ENCODE data around the gene NEK6. TPM values are rescaled to one million over a fixed set of nuclear protein-coding genes. Genes with fewer than 3 reads are reported as not detected.

NEK6 gene
- total RNA-seq, 2 experiments from 2014 or later: 7.0 to 8.0 TPM

- no peak for DNase-seq
- no peak overlapping the region for H3K27ac Mint-ChIP-seq
- CTCF ChIA-PET: interaction anchor here (0.6 kb wide), 1 partner anchor 225 kb away, joined by 3 read pairs; no protein-coding TSS in a partner anchor
Observed at GRCh38 chr9:124351672-124352468, 94.1 kb downstream of the NEK6 start.

GRCh38 chr9:124352616-124353015 is 94.9 kb downstream of the NEK6 start:
- POLR2A ChIA-PET: no interaction called here
- Mint-ChIP-seq H3K27ac (peak overlapping the region; percentile 72), H3K27me3 (no peaks in the 10 kb centered on the region), H3K9me3 (no peaks in the 10 kb centered on the region), H3K36me3 (ENCODE audit: low read depth) (peaks cover 17% of the 10 kb centered on the region), H3K4me1 (peaks cover 13% of the 10 kb centered on the region), H3K4me3 (no peak overlapping the region)
- CTCF ChIA-PET: interaction anchor here (0.6 kb wide), 1 partner anchor 225 kb away, joined by 3 read pairs; no protein-coding TSS in a partner anchor
- no peak for DNase-seq

More at GRCh38 chr9:124351672-124352468, 94.1 kb downstream of the NEK6 start:
- Mint-ChIP-seq H3K4me3 (no peak overlapping the region), H3K36me3 (ENCODE audit: low read depth) (peaks cover 13% of the 10 kb centered on the region), H3K9me3 (no peaks in the 10 kb centered on the region), H3K4me1 (peaks cover 6% of the 10 kb centered on the region), H3K27me3 (no peaks in the 10 kb centered on the region)
- POLR2A ChIA-PET: no interaction called here

DNA sequence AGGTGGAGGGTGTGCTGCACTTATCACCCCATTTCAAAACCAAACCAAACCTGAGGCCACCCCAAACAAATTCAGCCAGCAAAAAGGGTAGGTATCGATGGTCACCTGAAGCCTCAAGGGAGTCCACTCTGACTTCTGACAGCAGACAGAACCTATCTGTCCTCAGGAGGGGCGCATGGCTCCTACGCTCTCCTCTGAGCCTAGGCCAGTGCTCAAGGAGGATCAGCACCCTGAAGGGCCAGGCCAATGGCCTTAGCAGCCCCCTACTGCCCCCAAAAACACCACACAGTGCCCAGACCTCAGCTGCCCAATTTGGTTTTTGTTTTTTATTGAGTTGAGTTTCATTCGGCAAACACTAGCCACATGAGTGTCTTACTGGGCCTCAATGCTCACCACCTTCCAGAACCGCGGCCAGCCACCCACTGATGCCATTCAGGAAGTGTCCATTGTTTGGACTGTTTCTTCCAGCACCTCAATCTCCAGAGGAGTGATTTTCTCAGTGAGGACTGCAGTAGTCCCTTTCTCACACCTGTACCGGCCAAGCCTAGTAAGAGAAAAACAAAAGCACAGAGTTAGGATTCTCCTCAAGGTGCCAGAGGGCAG is 95.5 kb downstream of the NEK6 start:
- Mint-ChIP-seq H3K4me1 (peaks cover 18% of the 10 kb centered on the region), H3K9me3 (no peaks in the 10 kb centered on the region), H3K36me3 (ENCODE audit: low read depth) (peaks cover 17% of the 10 kb centered on the region), H3K27me3 (no peaks in the 10 kb centered on the region), H3K4me3 (no peak overlapping the region), H3K27ac (no peak overlapping the region)
- no peak for DNase-seq
- ChIA-PET POLR2A (no interaction called here), CTCF (no interaction called here)

DNA sequence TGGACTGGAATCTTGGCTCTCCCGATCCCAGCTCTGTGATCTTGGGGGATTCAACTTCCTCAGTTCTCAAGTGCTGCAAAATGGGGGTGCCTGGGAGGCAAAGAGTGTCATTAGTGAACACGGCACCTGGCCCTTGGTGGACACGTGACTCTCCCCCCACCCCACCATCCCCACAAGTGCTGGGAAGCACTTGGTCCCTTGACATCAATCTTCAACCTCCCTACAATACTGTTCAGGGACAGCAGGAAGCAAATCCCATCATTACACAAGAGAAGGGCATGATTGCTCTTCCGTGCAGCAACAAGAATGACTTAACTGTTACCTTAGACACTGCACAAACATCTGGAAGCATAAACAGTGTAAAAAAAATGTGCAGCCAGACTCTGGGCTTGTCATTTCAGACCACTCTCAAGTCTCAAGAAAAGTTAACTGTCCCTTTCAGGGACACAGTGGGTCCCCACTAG is 96.1 kb downstream of the NEK6 start:
- DNase-seq: no peak
- Mint-ChIP-seq H3K4me1 (peaks cover 22% of the 10 kb centered on the region), H3K4me3 (no peak overlapping the region), H3K27me3 (no peaks in the 10 kb centered on the region), H3K27ac (no peak overlapping the region), H3K9me3 (no peaks in the 10 kb centered on the region), H3K36me3 (ENCODE audit: low read depth) (peaks cover 17% of the 10 kb centered on the region)
- ChIA-PET CTCF (no interaction called here), POLR2A (no interaction called here)

GRCh38 chr9:124354346-124355038 is 96.7 kb downstream of the NEK6 start:
- Mint-ChIP-seq H3K27ac (peak overlapping the region; percentile 2), H3K27me3 (no peaks in the 10 kb centered on the region), H3K4me1 (peaks cover 22% of the 10 kb centered on the region), H3K9me3 (no peaks in the 10 kb centered on the region), H3K4me3 (no peak overlapping the region), H3K36me3 (ENCODE audit: low read depth) (peaks cover 17% of the 10 kb centered on the region)
- no peak for DNase-seq
- POLR2A ChIA-PET: no interaction called here
- CTCF ChIA-PET: no interaction called here

GRCh38 chr9:124355039-124355940 is 97.5 kb downstream of the NEK6 start:
- Mint-ChIP-seq H3K4me3 (peak overlapping the region; percentile 9), H3K9me3 (no peaks in the 10 kb centered on the region), H3K27ac (no peak overlapping the region), H3K36me3 (ENCODE audit: low read depth) (peaks cover 17% of the 10 kb centered on the region), H3K4me1 (peaks cover 22% of the 10 kb centered on the region), H3K27me3 (no peaks in the 10 kb centered on the region)
- POLR2A ChIA-PET: no interaction called here
- CTCF ChIA-PET: no interaction called here
- DNase-seq: no peak

DNA sequence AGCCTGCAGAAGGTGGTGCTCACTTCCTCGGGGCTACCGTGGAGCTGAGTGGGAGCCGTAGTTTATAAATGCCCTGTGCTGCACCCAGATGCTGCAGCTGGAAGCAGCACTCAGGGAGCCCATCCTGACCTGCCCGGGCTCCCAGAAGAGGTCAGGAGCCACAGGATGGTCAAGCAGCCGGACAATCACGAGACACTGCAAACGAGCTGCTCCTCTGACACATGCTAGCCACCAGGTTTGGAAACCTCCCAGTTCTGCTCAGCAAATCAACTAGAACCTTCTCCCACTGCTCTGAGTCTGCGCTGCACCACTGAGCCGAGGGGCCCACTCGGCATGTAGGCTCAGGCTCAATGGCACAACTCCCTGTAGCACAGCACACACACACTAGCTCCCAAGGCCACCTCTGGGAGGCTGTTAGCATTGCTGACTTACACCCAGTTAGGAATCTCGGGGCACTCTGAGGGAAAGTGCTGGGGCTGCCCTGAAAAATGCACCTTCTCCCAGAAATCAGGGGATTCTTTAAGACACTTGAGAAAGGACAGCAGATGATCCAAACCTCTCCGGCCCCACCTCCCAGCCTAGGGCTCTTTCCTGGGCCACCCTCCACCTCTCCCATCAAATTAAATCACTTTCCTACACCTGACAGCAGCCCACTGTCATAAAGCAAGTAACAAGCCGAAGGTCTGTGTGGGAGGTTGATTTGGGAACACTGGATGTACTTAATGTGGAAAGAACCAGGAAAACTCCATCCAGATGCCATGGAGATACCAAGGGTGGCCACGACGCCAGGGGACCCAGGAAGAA is 98.4 kb downstream of the NEK6 start:
- Mint-ChIP-seq H3K9me3 (no peaks in the 10 kb centered on the region), H3K4me3 (peak overlapping the region; percentile 29), H3K27ac (no peak overlapping the region), H3K36me3 (ENCODE audit: low read depth) (peaks cover 17% of the 10 kb centered on the region), H3K4me1 (peaks cover 22% of the 10 kb centered on the region), H3K27me3 (no peaks in the 10 kb centered on the region)
- no peak for DNase-seq
- POLR2A ChIA-PET: no interaction called here
- CTCF ChIA-PET: no interaction called here

GRCh38 chr9:124356745-124357390 is 99.1 kb downstream of the NEK6 start:
- H3K4me3 Mint-ChIP-seq: peak overlapping the region; percentile 29
- ChIA-PET POLR2A (no interaction called here), CTCF (no interaction called here)
- H3K36me3 Mint-ChIP-seq (ENCODE audit: low read depth): peaks cover 13% of the 10 kb centered on the region
- DNase-seq: no peak
- H3K4me1 Mint-ChIP-seq: peaks cover 22% of the 10 kb centered on the region
- H3K27ac Mint-ChIP-seq: peak overlapping the region; percentile 76
- no peaks in the 10 kb centered on the region for H3K9me3 Mint-ChIP-seq
- H3K27me3 Mint-ChIP-seq: no peaks in the 10 kb centered on the region

DNA sequence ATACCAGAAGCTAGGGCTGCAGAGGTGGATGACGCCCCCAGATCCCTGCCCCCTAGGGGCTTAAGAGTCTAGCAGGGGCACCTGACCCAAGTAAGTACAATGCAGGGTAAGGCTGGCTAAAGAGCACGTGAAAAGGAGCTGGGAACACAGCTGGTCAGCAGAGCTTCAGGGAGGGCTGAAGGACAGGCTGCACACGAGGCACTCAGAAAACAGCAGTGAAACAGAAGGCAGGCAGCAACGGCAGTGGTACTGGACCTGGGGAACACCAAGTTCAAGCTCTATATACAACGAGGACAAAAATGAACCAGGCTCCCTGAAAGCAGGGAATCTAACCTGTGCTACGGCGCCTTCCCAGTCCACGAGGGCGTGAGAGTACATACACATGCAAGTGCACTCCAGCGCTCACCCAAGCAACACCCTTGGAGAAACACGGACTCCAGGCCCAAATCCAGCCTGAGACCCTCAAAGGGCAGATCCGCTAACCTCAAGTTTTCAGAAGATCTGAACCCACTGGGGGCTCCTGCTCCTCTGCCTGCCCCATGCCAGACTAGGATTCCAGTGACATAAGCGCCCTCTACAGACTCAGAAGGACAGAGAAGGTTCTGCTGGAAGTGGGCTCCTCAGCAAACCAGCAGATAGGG is 100.1 kb downstream of the NEK6 start:
- H3K9me3 Mint-ChIP-seq: no peaks in the 10 kb centered on the region
- H3K27ac Mint-ChIP-seq: peak overlapping the region; percentile 57
- DNase-seq: no peak
- peaks cover 22% of the 10 kb centered on the region for H3K4me1 Mint-ChIP-seq
- no peaks in the 10 kb centered on the region for H3K27me3 Mint-ChIP-seq
- H3K36me3 Mint-ChIP-seq (ENCODE audit: low read depth): peaks cover 4% of the 10 kb centered on the region
- ChIA-PET CTCF (no interaction called here), POLR2A (interaction anchor here (0.5 kb wide), 1 partner anchor 12 kb away, joined by 3 read pairs; no protein-coding TSS in a partner anchor)
- no peak overlapping the region for H3K4me3 Mint-ChIP-seq

DNA sequence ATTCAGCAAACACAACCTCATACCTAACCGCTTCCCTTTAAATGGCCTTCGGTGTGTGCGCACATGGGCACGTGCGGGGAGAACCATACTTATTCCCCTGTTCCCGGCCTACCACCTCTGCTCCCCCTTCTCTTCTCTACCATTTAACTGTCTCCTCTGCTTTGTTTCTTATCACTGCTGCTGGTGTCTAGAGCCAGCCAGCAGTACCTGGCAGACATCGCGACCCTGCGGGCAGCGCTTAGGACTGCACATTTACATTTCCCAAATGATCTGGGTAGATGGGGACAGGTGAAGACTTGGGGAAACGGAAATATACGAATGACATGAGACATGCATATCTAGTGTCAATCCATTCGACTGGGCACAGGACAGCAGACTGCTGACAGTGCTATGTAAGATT is 100.9 kb downstream of the NEK6 start:
- ChIA-PET POLR2A (no interaction called here), CTCF (no interaction called here)
- Mint-ChIP-seq H3K27me3 (no peaks in the 10 kb centered on the region), H3K36me3 (ENCODE audit: low read depth) (peaks cover 4% of the 10 kb centered on the region), H3K4me1 (peaks cover 22% of the 10 kb centered on the region), H3K27ac (no peak overlapping the region), H3K9me3 (no peaks in the 10 kb centered on the region), H3K4me3 (no peak overlapping the region)
- DNase-seq: no peak

DNA sequence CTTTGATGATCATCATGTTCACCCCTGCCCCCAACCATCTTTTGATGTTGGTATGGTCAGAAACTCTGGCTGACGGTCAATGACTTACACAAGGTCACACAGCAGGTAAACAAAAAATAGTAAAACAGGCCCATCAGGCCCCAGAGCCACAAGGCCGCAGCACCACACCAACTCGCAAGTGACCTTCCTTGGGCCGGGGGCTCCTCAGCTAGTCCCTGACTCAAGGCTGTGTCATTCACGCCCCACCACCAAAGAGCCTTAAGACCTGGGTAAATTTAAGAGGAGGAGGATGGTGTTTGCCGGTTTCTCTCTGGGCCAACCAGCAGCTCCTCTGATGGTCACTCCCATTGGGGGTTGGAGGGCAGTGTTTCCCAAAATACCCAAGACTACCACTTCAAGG is 101.7 kb downstream of the NEK6 start:
- POLR2A ChIA-PET: no interaction called here
- DNase-seq: no peak
- H3K9me3 Mint-ChIP-seq: no peaks in the 10 kb centered on the region
- CTCF ChIA-PET: no interaction called here
- no peak overlapping the region for H3K27ac Mint-ChIP-seq
- H3K4me1 Mint-ChIP-seq: peaks cover 22% of the 10 kb centered on the region
- H3K4me3 Mint-ChIP-seq: no peak overlapping the region
- no peaks in the 10 kb centered on the region for H3K27me3 Mint-ChIP-seq
- H3K36me3 Mint-ChIP-seq (ENCODE audit: low read depth): peaks cover 4% of the 10 kb centered on the region

Data from activated CD4-positive, alpha-beta T cell treated with anti-CD3 and anti-CD28 coated beads, Interleukin-2, amount 10 ng/mL, durations not matched to agents 7 days and 5 days (primary cell).